ENCODE results near the gene POLG.

- TF ChIP-seq CTCF (IDR thresholded peaks at IDR 0.05) (no peak), EZH2 (IDR thresholded peaks at IDR 0.05) (no peak)
Measured at GRCh38 chr15:89278307-89278706, 56.3 kb downstream of the POLG start.
